ENCODE results near the gene EEIG1. TPM values are rescaled to one million over a fixed set of nuclear protein-coding genes. Genes with fewer than 3 reads are reported as not detected.

EEIG1 gene
- 10 to 100 TPM; 72.2 to 95.9 TPM for total RNA-seq

- Histone ChIP-seq H3K27me3 (no peaks in the 10 kb centered on the region), H3K27ac (peak within 1 kb of the TSS; percentile 96), H3K9ac (ENCODE audit: low read depth in 2 of 2, low read length in 2 of 2) (peak within 1 kb of the TSS; percentile 97 to 98), H3K9me3 (no peaks in the 10 kb centered on the region), H3K36me3 (no peaks in the 10 kb centered on the region), H3K4me3 (peak within 1 kb of the TSS; percentile 83), H3K4me1 (peaks cover 16% of the 10 kb centered on the region)
- DNase-seq, result peak; percentile 97
- TF ChIP-seq CTCF (IDR thresholded peaks at IDR 0.05), result no peak
- intact Hi-C loops (cut with DNase I), result no loop called here
These were observed at the start of gene EEIG1 for GRCh38 chr9:127980706-127981558. TSS of gene EEIG1 (minus strand) at chr9:127980989. CDS start at chr9:127980137, 852 bp downstream.

DNA sequence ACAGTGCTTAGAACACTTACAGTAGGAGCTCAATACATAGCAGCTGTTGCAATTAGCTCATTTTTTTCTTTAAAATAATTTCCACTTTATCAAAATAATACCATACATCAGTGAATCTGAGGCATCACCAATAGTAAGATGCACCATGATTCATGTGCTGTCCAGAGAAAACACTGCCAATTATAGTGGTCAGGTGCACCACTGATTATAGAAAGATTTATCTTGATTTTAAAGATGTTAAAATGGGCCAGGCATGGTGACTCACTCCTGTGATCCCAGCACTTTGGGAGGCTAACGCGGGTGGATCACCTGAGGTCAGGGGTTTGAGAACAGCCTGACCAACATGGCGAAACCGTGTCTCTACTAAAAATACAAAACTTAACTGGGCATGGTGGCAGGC, 46.9 kb upstream of the EEIG1 start:
- H3K27ac ChIP-seq, result peak overlapping the region; percentile 41
- H3K36me3 ChIP-seq, result no peaks in the 10 kb centered on the region
- intact Hi-C loops (cut with DNase I), result no loop called here
- no peaks in the 10 kb centered on the region for H3K4me1 ChIP-seq
- no peak overlapping the region for H3K4me3 ChIP-seq
- TF ChIP-seq CTCF (IDR thresholded peaks at IDR 0.05), result no peak
- no peaks in the 10 kb centered on the region for H3K27me3 ChIP-seq
- no peak for DNase-seq
- no peak overlapping the region for H3K9ac ChIP-seq (ENCODE audit: low read depth in 2 of 2, low read length in 2 of 2)
- no peaks in the 10 kb centered on the region for H3K9me3 ChIP-seq

GRCh38 chr9:128026773-128027541, 46.2 kb upstream of the EEIG1 start:
- Histone ChIP-seq H3K9me3 (no peaks in the 10 kb centered on the region), H3K27me3 (no peaks in the 10 kb centered on the region), H3K36me3 (no peaks in the 10 kb centered on the region), H3K27ac (peak overlapping the region; percentile 41), H3K4me3 (no peak overlapping the region), H3K9ac (ENCODE audit: low read depth in 2 of 2, low read length in 2 of 2) (no peak overlapping the region), H3K4me1 (no peaks in the 10 kb centered on the region)
- intact Hi-C loops (cut with DNase I), result no loop called here
- no peak for TF ChIP-seq CTCF (IDR thresholded peaks at IDR 0.05)
- DNase-seq, result no peak

DNA sequence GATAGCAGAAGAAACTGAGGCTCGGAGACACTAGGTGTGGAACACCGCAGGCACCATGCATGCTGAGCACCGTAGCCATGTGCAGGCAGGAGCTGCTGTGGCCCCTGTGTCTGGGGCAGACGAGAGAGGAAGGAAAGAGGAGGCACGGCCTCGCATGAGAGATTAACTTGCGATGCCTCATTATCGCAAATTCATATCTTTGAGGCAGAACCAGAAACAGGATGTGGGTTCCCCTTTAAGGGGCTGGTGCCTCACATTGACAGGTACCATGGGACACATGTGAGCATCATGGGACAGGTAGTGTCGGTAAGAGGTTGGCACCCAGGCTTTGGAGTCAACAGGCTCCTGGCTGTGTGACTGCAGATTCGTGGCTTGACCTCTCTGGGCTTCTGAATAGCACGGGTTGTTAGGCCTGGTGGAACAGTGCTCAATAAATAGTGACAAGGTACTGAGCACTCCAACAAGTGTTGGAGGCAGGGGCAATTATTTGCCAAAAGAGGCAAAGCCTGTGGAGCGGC, 45.5 kb upstream of the EEIG1 start:
- intact Hi-C loops (cut with DNase I), result no loop called here

More for the DNA sequence above, 45.5 kb upstream of the EEIG1 start:
- Histone ChIP-seq H3K4me3 (no peak overlapping the region), H3K4me1 (no peaks in the 10 kb centered on the region), H3K9me3 (no peaks in the 10 kb centered on the region), H3K36me3 (no peaks in the 10 kb centered on the region), H3K27me3 (no peaks in the 10 kb centered on the region), H3K27ac (peak overlapping the region; percentile 50), H3K9ac (ENCODE audit: low read depth in 2 of 2, low read length in 2 of 2) (no peak overlapping the region)
- no peak for TF ChIP-seq CTCF (IDR thresholded peaks at IDR 0.05)
- peak; percentile 46 for DNase-seq
